ENCODE results near the gene CPM. TPM values are rescaled to one million over a fixed set of nuclear protein-coding genes. Genes with fewer than 3 reads are reported as not detected.

The CPM gene
- polyA plus RNA-seq, 3 donors, result 8.4 to 32.4 (median 26.2) TPM

DNA sequence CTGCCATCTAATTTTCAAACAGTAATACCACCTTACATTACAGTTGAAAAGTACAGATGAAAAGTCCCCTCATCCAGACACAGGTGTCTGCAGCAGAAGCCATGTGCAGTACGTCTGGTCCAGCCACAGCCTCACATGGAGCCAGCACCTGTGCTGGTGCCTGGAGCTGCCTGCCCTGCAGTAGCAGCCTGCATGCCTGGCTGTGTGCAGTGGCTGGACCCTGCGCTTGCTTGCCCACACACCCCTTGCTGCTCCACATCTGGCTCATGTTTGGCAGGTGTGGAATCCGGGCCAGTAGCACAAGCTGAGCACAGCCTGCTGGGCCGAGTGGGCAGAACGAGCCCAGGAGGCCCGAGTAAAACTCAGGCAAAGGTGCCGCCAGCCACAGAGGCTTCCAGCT, 21.8 kb upstream of the CPM start:
- Histone ChIP-seq H3K4me1 (ENCODE audit: control insufficient read depth in 1 of 2, insufficient read depth in 2 of 2, low read length in 2 of 2) (peaks cover 38 to 39% of the 10 kb centered on the region in 2 donors), H3K9ac (ENCODE audit: insufficient read depth, low read length, poor library complexity, severe bottlenecking) (no peak overlapping the region), H3K27ac (ENCODE audit: low read depth in 1 of 2, low read length in 2 of 2) (no peak overlapping the region), H3K4me3 (replicated peaks in 1 of 3; ENCODE audit: low read depth in 2 of 3, low read length in 3 of 3) (no peak overlapping the region), H3K36me3 (replicated peaks in 1 of 2; ENCODE audit: control insufficient read depth in 1 of 2, insufficient read depth in 2 of 2, low read length in 2 of 2) (no peaks in the 10 kb centered on the region), H3K79me2 (ENCODE audit: insufficient read depth, low read length) (peaks cover 15% of the 10 kb centered on the region), H4K20me1 (ENCODE audit: insufficient read depth, low read length) (no peaks in the 10 kb centered on the region), H3K27me3 (ENCODE audit: control insufficient read depth in 2 of 2, insufficient read depth in 2 of 2, low read length in 2 of 2) (no peaks in the 10 kb centered on the region), H3K9me3 (replicated peaks in 1 of 2; ENCODE audit: control insufficient read depth in 1 of 2, insufficient read depth in 1 of 2, low read length in 2 of 2) (no peaks in the 10 kb centered on the region), H2AFZ (ENCODE audit: insufficient read depth, low read depth, low read length, poor library complexity, severe bottlenecking) (no peak overlapping the region), H3K4me2 (replicated peaks; ENCODE audit: extremely low read depth, low read length, poor library complexity, severe bottlenecking) (no peak overlapping the region)
- Mint-ChIP-seq H3K27ac (no peak overlapping the region), H3K4me3 (no peak overlapping the region), H3K36me3 (peaks cover 7 to 9% of the 10 kb centered on the region in 2 donors), H3K9me3 (peaks cover 0 to 11% (median 1%) of the 10 kb centered on the region in 7 donors), H3K4me1 (peaks cover 50% of the 10 kb centered on the region), H3K27me3 (ENCODE audit: low read depth in 3 of 3) (peaks cover 0 to 2% (median 2%) of the 10 kb centered on the region in 3 donors)
- intact Hi-C loops (cut with micrococcal nuclease), result no loop called here
- TF ChIP-seq, protein P1, sequence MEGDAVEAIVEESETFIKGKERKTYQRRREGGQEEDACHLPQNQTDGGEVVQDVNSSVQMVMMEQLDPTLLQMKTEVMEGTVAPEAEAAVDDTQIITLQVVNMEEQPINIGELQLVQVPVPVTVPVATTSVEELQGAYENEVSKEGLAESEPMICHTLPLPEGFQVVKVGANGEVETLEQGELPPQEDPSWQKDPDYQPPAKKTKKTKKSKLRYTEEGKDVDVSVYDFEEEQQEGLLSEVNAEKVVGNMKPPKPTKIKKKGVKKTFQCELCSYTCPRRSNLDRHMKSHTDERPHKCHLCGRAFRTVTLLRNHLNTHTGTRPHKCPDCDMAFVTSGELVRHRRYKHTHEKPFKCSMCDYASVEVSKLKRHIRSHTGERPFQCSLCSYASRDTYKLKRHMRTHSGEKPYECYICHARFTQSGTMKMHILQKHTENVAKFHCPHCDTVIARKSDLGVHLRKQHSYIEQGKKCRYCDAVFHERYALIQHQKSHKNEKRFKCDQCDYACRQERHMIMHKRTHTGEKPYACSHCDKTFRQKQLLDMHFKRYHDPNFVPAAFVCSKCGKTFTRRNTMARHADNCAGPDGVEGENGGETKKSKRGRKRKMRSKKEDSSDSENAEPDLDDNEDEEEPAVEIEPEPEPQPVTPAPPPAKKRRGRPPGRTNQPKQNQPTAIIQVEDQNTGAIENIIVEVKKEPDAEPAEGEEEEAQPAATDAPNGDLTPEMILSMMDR (IDR thresholded peaks at IDR 0.05), result no peak
- WGBS (ENCODE audit: insufficient coverage), result 96% methylated on average over 7 of the region's 7 CpGs
- DNase-seq, result no peak

DNA sequence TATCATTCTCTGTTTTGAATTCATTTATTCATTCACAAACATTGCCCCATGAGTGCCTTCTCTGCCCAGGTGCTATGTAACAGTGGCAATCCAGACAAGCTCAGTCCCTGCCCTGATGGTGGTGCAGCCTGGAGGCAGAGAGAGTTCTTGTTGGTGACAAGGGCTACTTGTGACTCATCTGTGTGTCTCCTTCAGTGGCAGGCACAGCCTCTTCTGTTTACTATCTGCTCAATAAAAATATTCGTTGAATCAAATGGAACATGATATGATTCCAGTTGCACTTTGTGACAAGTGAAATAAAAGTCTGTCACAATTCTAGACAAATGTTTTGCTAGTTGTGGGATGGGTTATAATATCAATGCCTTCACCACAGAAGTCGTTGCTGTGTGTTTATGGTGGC, 20.6 kb upstream of the CPM start:
- Mint-ChIP-seq H3K36me3 (peaks cover 7 to 9% of the 10 kb centered on the region in 2 donors), H3K27me3 (ENCODE audit: low read depth in 3 of 3) (peaks cover 0 to 2% (median 2%) of the 10 kb centered on the region in 3 donors), H3K9me3 (peaks cover 0 to 9% (median 1%) of the 10 kb centered on the region in 7 donors), H3K27ac (peak overlapping the region in 3 of 7 donors; percentile 26 to 60 (median 30)), H3K4me1 (peaks cover 38% of the 10 kb centered on the region), H3K4me3 (no peak overlapping the region)
- peak in 2 of 3 donors; percentile 20 to 39 for DNase-seq
- TF ChIP-seq, protein P1 (IDR thresholded peaks at IDR 0.05), result no peak
- H3K36me3 ChIP-seq (replicated peaks in 1 of 2; ENCODE audit: control insufficient read depth in 1 of 2, insufficient read depth in 2 of 2, low read length in 2 of 2), result no peaks in the 10 kb centered on the region
- H3K9ac ChIP-seq (ENCODE audit: insufficient read depth, low read length, poor library complexity, severe bottlenecking), result no peak overlapping the region
- H3K79me2 ChIP-seq (ENCODE audit: insufficient read depth, low read length), result peaks cover 8% of the 10 kb centered on the region
- H4K20me1 ChIP-seq (ENCODE audit: insufficient read depth, low read length), result no peaks in the 10 kb centered on the region
- H3K27me3 ChIP-seq (ENCODE audit: control insufficient read depth in 2 of 2, insufficient read depth in 2 of 2, low read length in 2 of 2), result no peaks in the 10 kb centered on the region
- intact Hi-C loops (cut with micrococcal nuclease), result no loop called here
- no peak overlapping the region for H3K4me2 ChIP-seq (replicated peaks; ENCODE audit: extremely low read depth, low read length, poor library complexity, severe bottlenecking)
- H3K9me3 ChIP-seq (replicated peaks in 1 of 2; ENCODE audit: control insufficient read depth in 1 of 2, insufficient read depth in 1 of 2, low read length in 2 of 2), result no peaks in the 10 kb centered on the region
- no peak overlapping the region for H3K4me3 ChIP-seq (replicated peaks in 1 of 3; ENCODE audit: low read depth in 2 of 3, low read length in 3 of 3)
- H2AFZ ChIP-seq (ENCODE audit: insufficient read depth, low read depth, low read length, poor library complexity, severe bottlenecking), result no peak overlapping the region
- H3K4me1 ChIP-seq (ENCODE audit: control insufficient read depth in 1 of 2, insufficient read depth in 2 of 2, low read length in 2 of 2), result peaks cover 26% of the 10 kb centered on the region in 2 donors
- no CpG with 5 or more reads among the region's 2 CpGs for WGBS (ENCODE audit: insufficient coverage)
- H3K27ac ChIP-seq (ENCODE audit: low read depth in 1 of 2, low read length in 2 of 2), result no peak overlapping the region
